GM23248 (cell line): ENCODE measurements around the gene PDE4B. TPM values are rescaled to one million over a fixed set of nuclear protein-coding genes. Genes with fewer than 3 reads are reported as not detected.

ENCODE experiments used
- DNase-seq: peaks from one replicate; pipeline ENCODE4 v3.0.0-alpha.2; 2015
- H2AFZ ChIP-seq: fragments of 200-600 bp; sonication (generic); 2 replicates; pipeline ENCODE4 v1.6.1; 2016; ENCODE audit warnings: antibody characterized with exemption
- H3F3A ChIP-seq: fragments of 200-600 bp; sonication (generic); 2 replicates; pipeline ENCODE4 v1.6.1; 2016; ENCODE audit warnings: mild to moderate bottlenecking, antibody characterized with exemption, mixed run types; ENCODE audit not compliant: insufficient read depth
- H3K27ac ChIP-seq: fragments of 200-600 bp; sonication (generic); 2 replicates; pipeline ENCODE4 v1.5.1; 2016; ENCODE audit warnings: mild to moderate bottlenecking
- H3K27me3 ChIP-seq: fragments of 200-600 bp; sonication (generic); replicated peaks from 2 replicates; pipeline ENCODE4 v1.6.1; 2016; ENCODE audit warnings: mild to moderate bottlenecking; ENCODE audit not compliant: insufficient read depth
- H3K36me3 ChIP-seq: fragments of 200-600 bp; sonication (generic); 2 replicates; pipeline ENCODE4 v1.6.1; 2016; ENCODE audit warnings: low read depth, mild to moderate bottlenecking
- H3K4me1 ChIP-seq: fragments of 200-600 bp; sonication (generic); 2 replicates; pipeline ENCODE4 v1.6.1; 2016; ENCODE audit warnings: mild to moderate bottlenecking; ENCODE audit not compliant: insufficient read depth
- H3K4me2 ChIP-seq: fragments of 200-600 bp; sonication (generic); one replicate; pipeline ENCODE4 v1.6.1; 2016; ENCODE audit warnings: mild to moderate bottlenecking; ENCODE audit not compliant: unreplicated experiment
- H3K4me3 ChIP-seq: fragments of 200-600 bp; sonication (generic); 2 replicates; pipeline ENCODE4 v1.5.1; 2016; ENCODE audit warnings: mild to moderate bottlenecking
- H3K79me2 ChIP-seq: fragments of 200-600 bp; sonication (generic); 2 replicates; pipeline ENCODE4 v1.6.1; 2016; ENCODE audit warnings: mild to moderate bottlenecking; ENCODE audit not compliant: insufficient read depth
- H3K9ac ChIP-seq: fragments of 200-600 bp; sonication (generic); 2 replicates; pipeline ENCODE4 v1.6.1; 2016; ENCODE audit warnings: mild to moderate bottlenecking
- H3K9me2 ChIP-seq: fragments of 200-600 bp; sonication (generic); 2 replicates; pipeline ENCODE4 v1.6.1; 2016; ENCODE audit warnings: mixed run types, mild to moderate bottlenecking, moderate library complexity; ENCODE audit not compliant: insufficient read depth
- H3K9me3 ChIP-seq: fragments of 200-600 bp; sonication (generic); one replicate; pipeline ENCODE4 v1.6.1; 2017; ENCODE audit warnings: low read depth
- H4K20me1 ChIP-seq: fragments of 200-600 bp; sonication (generic); 2 replicates; pipeline ENCODE4 v1.6.0; 2016; ENCODE audit not compliant: insufficient read depth
- EZH2 ChIP-seq: fragments of 200-600 bp; sonication (generic); IDR thresholded peaks from 2 replicates; pipeline ENCODE4 v1.6.1; 2018; ENCODE audit warnings: antibody characterized with exemption, mild to moderate bottlenecking; ENCODE audit not compliant: insufficient read depth, poor library complexity, severe bottlenecking
- EZH2phosphoT487 ChIP-seq: fragments of 200-600 bp; sonication (generic); IDR thresholded peaks from 2 replicates; pipeline ENCODE4 v1.6.1; 2018; ENCODE audit warnings: antibody characterized with exemption, moderate library complexity, mild to moderate bottlenecking, low read depth; ENCODE audit not compliant: insufficient read depth
- WGBS, 2 experiments: methylation state at CpG; one replicate each; pipeline ENCODE4 v1.1.6; 2015 to 2017; ENCODE audit warnings: low lambda C conversion rate in 2 of 2, low coverage in 1 of 2; ENCODE audit errors: missing lambda C conversion rate in 2 of 2; 5-methylcytosine and 5-hydroxymethylcytosine counted together
- in situ Hi-C: fragments of 300-500 bp; cut with MboI; formaldehyde crosslinking; loops from 2 replicates; pipeline ENCODE4 v1.15.0; 2020
- polyA plus RNA-seq: library from polyadenylated mRNA; unstranded; fragments of >200 nt; fragmentation: Nextera tagmentation; extraction: Ambion mirVana; gene quantifications from 2 replicates; pipeline ENCODE4 v1.2.1, GENCODE V29; 2016
- total RNA-seq: library from RNA; depleted of rRNA; stranded (reverse); fragments of >200 nt; shearing (Covaris generic); gene quantifications from 2 replicates; pipeline ENCODE4 v1.2.3, GENCODE V29; 2014

Gene PDE4B
- total and polyA plus RNA-seq, 2 experiments from 2014 or later, result 19.9 to 36.2 TPM

DNA sequence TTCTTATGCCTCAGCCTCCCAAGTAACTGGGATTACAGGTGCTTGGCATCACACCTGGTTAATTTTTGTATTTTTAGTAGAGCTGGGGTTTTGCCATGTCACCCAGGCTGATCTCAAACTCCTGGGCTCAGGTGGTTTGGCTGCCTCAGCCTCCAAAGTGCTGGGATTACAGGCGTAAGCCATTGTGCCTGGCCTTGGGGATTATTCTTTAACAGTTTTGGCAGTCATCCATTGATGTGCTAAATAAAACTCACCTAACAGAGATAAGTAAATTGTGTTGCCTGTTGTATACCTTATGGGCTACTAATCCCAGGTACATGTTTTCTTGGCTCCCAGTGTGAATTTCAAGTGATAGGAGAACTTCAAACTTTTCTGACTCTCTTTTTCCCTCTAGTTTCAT, 35.2 kb upstream of the PDE4B start:
- Histone ChIP-seq H3K9me3 (no peaks in the 10 kb centered on the region), H3F3A (peaks cover 15% of the 10 kb centered on the region), H3K4me1 (peaks cover 9% of the 10 kb centered on the region), H3K27ac (no peak overlapping the region), H3K79me2 (no peaks in the 10 kb centered on the region), H3K27me3 (no peaks in the 10 kb centered on the region), H2AFZ (no peak overlapping the region), H3K4me2 (no peak overlapping the region), H3K36me3 (no peaks in the 10 kb centered on the region), H3K4me3 (no peak overlapping the region), H3K9ac (no peak overlapping the region), H4K20me1 (no peaks in the 10 kb centered on the region), H3K9me2 (no peaks in the 10 kb centered on the region)
- in situ Hi-C loops, result no loop called here
- WGBS, 2 experiments, result 87 to 92% methylated on average over 1 of the region's 1 CpG
- TF ChIP-seq EZH2phosphoT487 (no peak), EZH2 (no peak)
- DNase-seq, result no peak

DNA sequence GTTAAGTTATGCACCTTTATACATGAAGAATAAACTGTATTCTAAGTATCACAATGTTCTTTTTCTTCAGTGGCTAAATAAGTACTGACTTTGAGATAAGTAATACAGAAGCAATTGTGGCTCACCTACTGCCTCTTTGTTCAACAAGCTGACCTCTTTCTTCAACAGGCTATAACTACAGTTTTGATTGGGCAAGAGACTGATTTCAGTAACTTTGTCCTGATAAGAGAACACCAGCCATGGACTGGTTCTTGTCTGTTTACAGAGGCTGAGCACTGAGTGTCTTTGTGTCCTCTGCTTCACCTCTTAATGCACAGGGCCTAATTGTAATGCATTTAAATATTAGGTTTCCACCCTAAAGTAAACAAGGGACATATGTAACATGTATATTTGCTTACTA, 34.6 kb upstream of the PDE4B start:
- Histone ChIP-seq H3K27me3 (no peaks in the 10 kb centered on the region), H3F3A (peaks cover 17% of the 10 kb centered on the region), H3K27ac (no peak overlapping the region), H3K36me3 (no peaks in the 10 kb centered on the region), H3K9ac (no peak overlapping the region), H2AFZ (no peak overlapping the region), H3K9me3 (no peaks in the 10 kb centered on the region), H3K9me2 (no peaks in the 10 kb centered on the region), H3K4me3 (no peak overlapping the region), H3K4me1 (peaks cover 10% of the 10 kb centered on the region), H3K79me2 (no peaks in the 10 kb centered on the region), H4K20me1 (no peaks in the 10 kb centered on the region), H3K4me2 (no peak overlapping the region)
- TF ChIP-seq EZH2, result no peak
- no peak for TF ChIP-seq EZH2phosphoT487
- no peak for DNase-seq
- in situ Hi-C loops, result no loop called here

DNA sequence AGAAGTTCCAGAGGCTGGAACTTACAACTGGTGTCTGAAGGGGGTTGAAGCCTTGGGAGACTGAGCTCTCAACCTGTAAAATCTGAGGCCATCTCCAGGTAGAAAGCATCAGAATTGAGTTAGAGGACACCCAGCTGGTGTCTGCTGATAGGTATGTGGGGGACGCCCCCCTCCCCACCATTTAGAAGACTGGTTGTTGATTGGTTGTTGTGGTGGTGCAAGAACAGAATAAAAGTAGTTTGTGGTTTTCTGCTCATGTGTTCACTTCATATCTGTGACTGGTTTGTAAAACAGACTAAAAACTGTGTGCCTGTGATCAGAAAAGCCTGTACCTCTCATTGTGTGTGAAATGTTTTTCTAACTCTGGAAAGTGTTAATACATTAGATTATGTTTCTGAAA, 33.2 kb upstream of the PDE4B start:
- 47 to 74% methylated on average over 1 of the region's 1 CpG for WGBS, 2 experiments
- H3K36me3 ChIP-seq, result no peaks in the 10 kb centered on the region
- no peak overlapping the region for H2AFZ ChIP-seq
- no peaks in the 10 kb centered on the region for H4K20me1 ChIP-seq
- TF ChIP-seq EZH2, result no peak
- no peak for TF ChIP-seq EZH2phosphoT487
- no peaks in the 10 kb centered on the region for H3K9me2 ChIP-seq
- no peak overlapping the region for H3K27ac ChIP-seq
- no peaks in the 10 kb centered on the region for H3K9me3 ChIP-seq
- H3K4me1 ChIP-seq, result peaks cover 10% of the 10 kb centered on the region
- no peak overlapping the region for H3K4me2 ChIP-seq
- DNase-seq, result no peak
- H3K27me3 ChIP-seq, result no peaks in the 10 kb centered on the region
- no peaks in the 10 kb centered on the region for H3K79me2 ChIP-seq
- H3F3A ChIP-seq, result peaks cover 17% of the 10 kb centered on the region
- H3K9ac ChIP-seq, result no peak overlapping the region
- in situ Hi-C loops, result no loop called here
- no peak overlapping the region for H3K4me3 ChIP-seq

DNA sequence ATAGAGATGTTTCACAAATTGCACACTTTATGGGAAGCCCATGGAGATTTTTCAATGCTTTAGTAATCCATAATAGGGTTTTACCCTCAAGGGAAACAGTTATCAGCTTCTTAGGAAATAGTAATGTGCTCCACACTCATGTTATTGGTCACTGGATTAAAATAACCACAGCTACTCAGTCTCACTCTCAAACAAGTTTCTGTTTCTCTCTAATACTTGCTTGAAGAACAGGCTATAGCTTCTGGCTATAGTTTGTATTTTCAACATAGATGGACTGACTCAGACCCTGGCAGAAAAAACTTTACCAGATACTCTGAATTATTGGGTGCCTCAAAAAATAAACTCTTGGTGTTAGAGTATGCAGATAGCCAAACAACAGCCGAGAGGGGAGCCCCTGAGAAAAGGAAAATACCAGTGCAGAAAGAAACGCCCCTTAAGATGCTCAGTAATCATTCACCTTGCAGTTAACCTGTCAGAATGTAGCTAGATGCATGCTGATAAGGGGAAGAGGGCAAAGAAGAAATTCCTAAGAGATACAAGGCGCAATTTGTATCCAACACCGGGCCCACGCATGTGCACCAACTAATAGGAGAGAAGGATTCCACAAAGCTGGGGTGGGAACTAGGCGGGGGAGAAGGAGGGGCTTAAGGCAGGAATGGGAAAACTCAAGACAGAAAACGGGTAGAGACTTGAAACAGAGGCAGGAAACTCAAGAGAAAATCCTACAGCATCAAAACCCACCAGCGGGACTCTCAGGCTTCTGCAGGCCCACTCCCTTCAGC, 30.4 kb upstream of the PDE4B start:
- Histone ChIP-seq H4K20me1 (no peaks in the 10 kb centered on the region), H3K4me1 (peaks cover 10% of the 10 kb centered on the region), H3F3A (peaks cover 17% of the 10 kb centered on the region), H3K36me3 (no peaks in the 10 kb centered on the region), H2AFZ (peak overlapping the region; percentile 64), H3K4me2 (peak overlapping the region; percentile 70), H3K27me3 (no peaks in the 10 kb centered on the region), H3K79me2 (no peaks in the 10 kb centered on the region), H3K9me2 (no peaks in the 10 kb centered on the region), H3K9me3 (no peaks in the 10 kb centered on the region), H3K27ac (peak overlapping the region; percentile 43), H3K9ac (peak overlapping the region; percentile 16; the same call in 1 of the 2 replicates), H3K4me3 (peak overlapping the region; percentile 63)
- 28 to 32% methylated on average over 7 to 8 of the region's 8 CpGs for WGBS, 2 experiments
- peak; percentile 83 for DNase-seq
- in situ Hi-C loops, result no loop called here
- TF ChIP-seq EZH2phosphoT487 (no peak), EZH2 (no peak)

DNA sequence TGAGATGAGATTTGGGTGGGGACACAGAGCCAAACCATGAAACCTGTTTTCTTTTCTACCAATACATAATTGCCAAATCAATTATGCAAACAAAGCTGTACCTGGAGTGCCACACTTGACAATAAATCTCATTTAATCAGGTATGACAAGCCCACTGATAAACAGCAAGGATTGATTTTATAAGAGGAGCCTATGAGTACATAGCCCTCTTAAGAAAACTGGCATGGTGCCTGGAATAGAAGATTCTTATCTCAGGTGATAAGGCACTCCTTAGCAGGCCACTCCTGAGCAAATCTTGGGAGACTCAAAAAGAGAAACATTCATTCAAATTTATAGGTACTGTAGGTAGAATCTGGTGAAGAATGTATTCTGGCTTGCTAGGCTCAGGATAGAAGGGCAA, 28.6 kb upstream of the PDE4B start:
- H3K27ac ChIP-seq, result no peak overlapping the region
- no peaks in the 10 kb centered on the region for H3K79me2 ChIP-seq
- in situ Hi-C loops, result no loop called here
- peaks cover 10% of the 10 kb centered on the region for H3K4me1 ChIP-seq
- no peak for TF ChIP-seq EZH2phosphoT487
- no peak for TF ChIP-seq EZH2
- no peaks in the 10 kb centered on the region for H4K20me1 ChIP-seq
- no peak for DNase-seq
- no peak overlapping the region for H3K4me3 ChIP-seq
- no peak overlapping the region for H3K4me2 ChIP-seq
- no peaks in the 10 kb centered on the region for H3K36me3 ChIP-seq
- H3K27me3 ChIP-seq, result no peaks in the 10 kb centered on the region
- no peak overlapping the region for H3K9ac ChIP-seq
- H3F3A ChIP-seq, result peaks cover 21% of the 10 kb centered on the region
- no peak overlapping the region for H2AFZ ChIP-seq
- no peaks in the 10 kb centered on the region for H3K9me2 ChIP-seq
- H3K9me3 ChIP-seq, result no peaks in the 10 kb centered on the region
